GM19395 (cell line): Measurements from ENCODE around the gene TARDBP.
"Not testable (repeated sequence)": the region's sequence is repeated elsewhere in the genome, so short reads cannot be mapped to it uniquely, and the experiment has no call there.

Experiments
- ATAC-seq: cut with Tn5 transposase; IDR thresholded peaks from one replicate; pipeline ENCODE4 v1.9.1; 2021; ENCODE audit warnings: mild to moderate bottlenecking, moderate library complexity; ENCODE audit not compliant: unreplicated experiment

Gene TARDBP

DNA sequence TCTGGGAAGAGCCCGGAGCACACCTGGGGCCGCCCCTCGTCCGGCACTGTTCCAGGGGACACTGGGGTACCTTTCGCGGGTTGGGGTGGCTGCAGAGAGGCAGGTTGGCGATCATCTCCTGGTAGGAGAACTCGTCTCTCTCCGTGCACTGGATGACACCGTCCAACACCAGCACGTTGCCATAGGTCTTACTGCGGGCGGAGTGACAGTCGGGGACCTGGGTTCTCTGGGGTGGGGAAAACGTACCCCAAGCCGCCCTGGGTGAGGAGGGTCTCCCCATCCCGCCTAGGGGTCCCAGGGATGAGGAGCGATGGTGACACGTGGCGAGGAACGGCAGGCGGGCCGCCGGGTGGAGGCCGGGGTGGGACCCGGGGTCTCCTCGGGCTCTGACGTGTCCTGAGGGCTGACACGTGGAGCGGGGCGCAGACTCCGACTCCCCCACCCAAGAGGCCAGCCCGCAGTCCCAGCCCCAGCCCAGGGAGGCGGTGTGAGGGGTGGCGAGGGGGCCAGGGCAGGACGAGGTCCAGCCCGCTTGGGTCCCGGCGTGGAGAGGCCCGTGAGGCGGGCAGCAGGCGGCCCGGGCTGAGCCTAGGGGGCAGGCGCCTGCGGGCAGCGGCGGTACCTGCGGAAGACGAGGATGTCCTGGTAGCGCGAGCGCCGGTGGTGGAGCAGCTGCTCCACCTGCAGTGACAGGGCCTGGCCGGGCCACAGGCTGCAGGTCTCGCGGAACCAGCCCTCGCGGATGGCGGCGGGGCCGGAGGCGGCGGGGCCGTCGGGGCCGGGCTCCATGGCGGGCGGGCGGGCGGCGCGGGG is 46.9 kb downstream of the TARDBP start:
- peak; percentile 18 for ATAC-seq

GRCh38 chr1:11059968-11060830 is 47.7 kb downstream of the TARDBP start, which contains the start of gene SRM:
Gene SRM, minus strand, starts transcription at chr1:11060018. Its CDS starts 75 bp downstream, at chr1:11059943.
- ATAC-seq = peak; percentile 69

- no peak for ATAC-seq
These were observed 49.4 kb downstream of the TARDBP start for GRCh38 chr1:11061652-11062365.

DNA sequence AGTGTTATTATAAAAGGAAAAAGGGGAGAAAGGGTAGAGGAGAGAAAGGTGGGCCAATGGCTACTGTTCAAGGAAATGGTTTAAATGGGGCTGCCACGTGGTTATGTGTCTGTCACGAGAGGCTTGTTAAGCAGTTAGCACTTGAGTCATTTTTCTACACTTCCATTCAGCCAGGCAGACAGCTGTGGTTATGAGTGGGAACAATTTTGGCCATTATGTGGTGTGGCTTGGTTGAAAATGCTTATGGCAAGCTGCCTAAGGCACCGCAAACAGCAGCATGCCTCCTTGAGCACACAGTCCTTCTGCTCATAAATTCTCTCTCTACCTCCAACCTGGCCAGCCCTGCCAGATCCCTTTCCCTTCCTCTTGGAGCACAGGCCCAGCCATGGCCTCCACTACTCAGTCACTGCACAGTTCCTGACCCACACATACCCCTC is 50.5 kb downstream of the TARDBP start:
- ATAC-seq = no peak

- not testable (repeated sequence) for ATAC-seq
These were observed 51.6 kb downstream of the TARDBP start for GRCh38 chr1:11063937-11064537.

- no peak for ATAC-seq
These were observed 52.5 kb downstream of the TARDBP start for GRCh38 chr1:11064942-11065341.

DNA sequence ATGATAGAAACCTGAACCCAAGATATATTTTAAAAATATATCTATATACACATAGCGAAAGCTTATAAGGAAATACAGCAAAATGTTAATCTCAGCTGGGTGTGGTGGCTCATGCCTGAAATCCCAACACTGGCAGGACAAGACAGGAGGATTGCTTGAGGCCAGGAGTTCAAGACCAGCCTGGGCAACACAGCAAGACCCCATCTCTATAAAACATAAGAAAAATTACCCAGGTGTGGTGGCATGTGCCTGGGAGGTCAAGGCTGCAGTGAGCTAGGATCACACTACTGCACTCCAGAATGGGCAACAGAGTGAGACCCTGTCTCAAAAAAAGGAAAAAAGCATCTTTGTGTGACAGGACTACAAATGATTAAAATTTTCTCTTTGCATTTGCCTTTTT is 53.3 kb downstream of the TARDBP start:
- no peak for ATAC-seq

- ATAC-seq = no peak
These were observed 55.5 kb downstream of the TARDBP start for GRCh38 chr1:11067716-11068599.

DNA sequence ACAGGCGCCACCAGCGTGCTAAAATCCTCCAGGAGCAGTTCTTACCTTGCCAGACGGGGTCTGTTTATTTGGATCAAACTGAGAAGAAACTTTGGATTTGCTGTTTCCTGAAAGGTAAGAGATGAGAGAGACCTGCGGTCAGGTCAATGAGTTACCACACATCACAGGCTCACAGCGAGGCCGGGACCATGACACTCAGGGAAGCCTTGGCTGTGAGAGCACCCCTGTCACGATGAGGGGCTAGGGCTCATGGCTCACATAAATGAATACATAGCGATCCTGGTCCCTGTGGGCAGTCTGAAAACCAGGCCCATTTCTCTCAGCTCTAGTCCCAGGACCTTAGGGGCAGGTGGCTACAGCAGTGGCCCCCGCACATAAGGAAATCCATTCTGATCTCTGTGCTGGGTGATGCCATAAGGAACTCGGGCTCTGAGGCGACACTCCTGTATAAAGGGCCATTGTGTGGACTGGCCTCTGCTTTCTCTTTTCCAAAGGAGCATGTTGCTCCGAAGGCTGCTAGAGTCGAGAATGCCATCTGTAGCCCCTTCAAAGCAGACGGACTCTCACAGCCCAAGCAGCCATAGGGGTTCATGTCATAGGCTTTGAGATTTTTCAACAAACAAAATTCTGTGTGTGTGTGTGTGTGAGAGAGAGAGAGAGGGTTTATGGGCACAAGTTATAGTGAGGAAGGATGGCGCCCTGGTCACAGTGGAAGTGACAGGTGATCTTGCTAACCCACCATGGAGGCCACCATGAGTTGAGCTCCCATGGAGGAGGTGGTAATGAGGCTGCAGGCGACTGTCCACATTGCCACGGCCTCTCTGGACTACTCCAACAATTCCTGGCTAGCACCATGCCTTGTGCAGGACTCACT is 56.4 kb downstream of the TARDBP start:
- ATAC-seq = no peak

DNA sequence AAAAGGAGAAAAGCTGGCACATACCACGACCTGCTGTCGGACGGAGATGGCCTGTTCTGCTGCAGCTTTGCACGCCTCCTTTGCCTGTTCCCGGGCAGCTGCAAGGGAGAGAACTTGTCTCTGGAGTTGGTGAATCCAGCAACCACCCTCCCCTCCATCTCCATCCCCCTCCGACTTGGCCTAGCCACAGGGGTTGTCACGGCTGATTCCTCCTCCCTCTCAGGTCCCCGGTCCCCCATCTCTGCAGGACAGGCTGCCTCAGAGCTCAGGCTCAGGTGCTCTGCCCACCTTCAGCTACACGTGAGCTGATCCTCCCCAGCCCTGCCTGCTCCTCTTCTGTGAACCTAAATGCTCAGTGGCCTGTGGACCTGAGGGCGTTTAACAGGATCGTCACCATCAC is 58.4 kb downstream of the TARDBP start:
- no peak for ATAC-seq

- ATAC-seq = no peak
These were observed 59.2 kb downstream of the TARDBP start for GRCh38 chr1:11071463-11072215.

- no peak for ATAC-seq
These were observed 59.9 kb downstream of the TARDBP start for GRCh38 chr1:11072216-11072917.

GRCh38 chr1:11073398-11073797 is 60.9 kb downstream of the TARDBP start:
- not testable (repeated sequence) for ATAC-seq
